NCI-H526 treated with DMSO at 0.1 percent for 48 hours (cell line): ENCODE data around the gene PRG2.
"Not testable (repeated sequence)": the region's sequence is repeated elsewhere in the genome, so short reads cannot be mapped to it uniquely, and the experiment has no call there.

Experiments
- DNase-seq: peaks from one replicate; lab custom pipeline; 2025; lab: John Stamatoyannopoulos, UW

Gene PRG2

GRCh38 chr11:57368106-57368844 is 22.2 kb downstream of the PRG2 start:
- DNase-seq: no peak

DNA sequence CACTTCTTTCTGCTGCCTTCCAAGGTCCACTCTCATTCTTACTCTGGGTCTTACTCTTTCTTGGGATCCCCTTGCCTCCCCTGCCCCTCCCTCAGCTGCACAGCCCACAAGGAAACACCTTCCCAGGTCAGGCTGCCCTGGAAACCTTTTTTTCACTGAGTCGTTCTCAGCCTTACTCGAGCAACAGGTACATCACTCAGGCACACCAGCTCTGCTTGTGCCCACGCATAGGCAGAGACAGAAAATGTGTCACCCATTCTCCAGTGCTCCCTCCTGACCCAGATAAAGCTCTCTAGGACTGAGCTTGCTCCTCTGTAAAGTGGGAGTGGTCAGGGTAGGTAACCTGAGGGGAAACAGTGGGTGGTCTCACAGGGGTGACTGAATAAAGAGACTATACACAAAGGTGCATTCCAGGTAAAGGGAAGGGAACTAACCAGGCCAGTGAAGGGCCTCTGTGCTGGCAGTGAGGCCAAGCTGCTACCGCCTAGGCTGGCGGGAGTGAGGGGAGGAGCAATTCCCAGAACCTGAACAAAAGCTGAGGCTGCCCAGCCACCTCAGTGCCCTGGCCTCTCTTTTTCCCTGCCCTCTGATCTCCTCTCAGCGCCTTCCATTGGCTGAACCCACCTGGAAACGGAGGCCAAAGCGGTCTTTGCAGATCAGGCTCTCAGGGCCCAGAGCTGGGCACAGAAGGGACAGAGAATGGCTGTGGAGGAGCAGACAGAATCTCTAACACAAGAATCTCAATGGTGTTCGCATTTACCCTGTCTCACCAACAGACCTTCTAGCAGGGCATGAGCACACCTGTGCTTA is 25.4 kb downstream of the PRG2 start:
- no peak for DNase-seq

DNA sequence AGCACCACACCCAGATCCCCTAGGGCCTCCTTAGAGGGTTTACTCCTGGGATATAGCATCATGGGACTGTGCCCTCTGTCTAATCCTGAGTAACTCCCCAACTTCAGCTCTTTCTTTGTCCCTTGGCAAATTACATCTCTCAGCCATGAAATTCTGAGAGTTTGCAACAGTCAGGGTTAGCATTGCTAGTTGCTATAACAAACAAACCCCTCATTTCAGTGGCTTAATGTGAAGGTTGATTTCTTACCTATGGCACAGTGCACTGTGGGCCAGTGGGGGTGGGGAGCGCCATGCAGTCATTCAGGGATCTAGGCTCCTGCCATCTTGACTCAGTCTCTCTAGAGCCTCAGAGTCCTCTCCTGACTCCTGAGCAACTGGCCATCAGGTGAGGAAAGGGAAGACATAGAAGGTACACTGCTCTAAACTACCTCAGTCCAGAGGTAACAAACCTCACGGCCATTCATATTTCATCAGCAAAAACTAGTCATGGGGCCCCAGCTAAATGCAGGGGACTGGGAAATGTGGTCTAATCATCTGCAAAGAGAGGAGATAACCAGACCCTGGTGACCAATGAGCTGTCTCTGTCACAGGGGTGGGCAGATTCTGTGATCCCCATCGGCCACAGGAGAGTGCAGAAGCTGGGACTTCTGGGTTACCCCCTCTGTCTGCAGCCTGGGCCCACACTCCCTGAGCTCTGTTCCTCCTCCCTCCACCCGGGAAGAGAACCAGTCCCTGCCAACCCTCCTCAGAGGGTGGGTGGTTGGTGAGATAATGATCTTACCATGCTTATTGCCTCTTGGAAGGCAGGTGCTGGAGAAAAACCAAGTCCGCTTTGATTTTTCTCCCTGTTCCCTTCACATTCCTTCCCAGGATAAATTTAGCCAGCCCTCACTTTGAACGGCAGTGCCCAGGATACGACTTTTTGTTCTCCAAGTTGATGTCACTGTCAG is 27.0 kb downstream of the PRG2 start:
- no peak for DNase-seq

- no peak for DNase-seq
These were observed 28.5 kb downstream of the PRG2 start for GRCh38 chr11:57361926-57362325.

- not testable (repeated sequence) for DNase-seq
These were observed 29.0 kb downstream of the PRG2 start for GRCh38 chr11:57361420-57361819.

- no peak for DNase-seq
These were observed 29.5 kb downstream of the PRG2 start for GRCh38 chr11:57360991-57361390.

GRCh38 chr11:57359896-57360690 is 30.4 kb downstream of the PRG2 start:
- no peak for DNase-seq

DNA sequence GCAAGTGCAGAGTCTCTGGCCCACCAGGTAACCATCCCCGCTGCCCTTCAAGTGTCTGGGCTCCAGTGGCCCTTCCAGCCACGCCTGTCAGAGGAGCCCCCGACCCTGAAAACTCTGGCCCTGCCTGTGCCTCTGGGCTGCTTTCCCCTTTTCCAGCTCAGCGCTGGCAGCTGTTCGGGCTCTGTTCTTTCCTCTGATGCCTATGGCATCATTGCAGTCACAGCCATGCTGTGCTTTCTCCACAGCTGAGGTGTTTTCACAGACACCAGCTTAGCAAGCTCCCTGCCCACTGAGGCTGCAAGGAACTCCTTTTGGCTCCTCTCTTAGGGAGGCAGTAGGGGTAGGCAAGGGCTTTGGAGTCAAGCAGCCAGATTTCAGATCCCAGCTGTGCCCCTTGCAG is 31.1 kb downstream of the PRG2 start:
- DNase-seq: no peak

GRCh38 chr11:57358991-57359390 is 31.5 kb downstream of the PRG2 start:
- no peak for DNase-seq

DNA sequence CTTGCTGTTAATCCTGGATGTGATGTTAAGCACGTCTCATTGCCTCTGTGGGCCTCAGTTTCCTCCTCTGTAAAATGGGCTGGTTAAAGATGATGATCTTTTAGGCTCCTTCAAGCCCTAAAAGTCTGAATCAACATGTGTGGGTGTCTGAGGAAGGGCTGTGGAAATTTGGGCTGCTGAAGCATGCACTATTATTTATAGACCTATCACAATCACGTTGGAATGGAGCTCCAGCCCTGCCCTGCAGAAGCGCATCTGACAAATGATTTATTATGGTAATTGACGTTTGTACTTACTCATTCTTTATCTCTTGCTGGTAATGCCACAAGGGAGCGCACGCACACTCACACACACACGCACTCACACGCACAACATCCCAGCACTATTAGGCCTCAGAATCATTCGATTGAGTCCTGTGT is 31.9 kb downstream of the PRG2 start:
- no peak for DNase-seq

- no peak for DNase-seq
These were observed 32.6 kb downstream of the PRG2 start for GRCh38 chr11:57357856-57358255.

DNA sequence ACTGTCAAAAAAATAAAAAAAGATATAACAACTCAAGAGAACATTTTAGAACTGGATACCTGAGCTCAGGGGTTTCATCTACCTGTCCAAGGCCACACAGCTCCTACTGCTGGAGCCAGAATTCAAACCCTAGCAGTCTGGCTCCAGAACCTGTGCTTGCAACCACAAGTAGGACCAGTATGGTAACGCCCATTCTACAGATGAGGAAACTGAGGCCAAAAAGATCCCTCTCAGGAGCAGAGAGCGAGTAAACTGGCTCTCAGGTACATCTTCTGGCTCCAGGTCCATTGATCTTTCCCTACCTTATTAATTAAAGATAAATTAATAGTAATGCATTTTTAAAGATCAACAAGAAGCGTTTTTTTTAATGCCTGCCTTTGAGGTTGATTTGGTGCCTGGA is 33.1 kb downstream of the PRG2 start:
- DNase-seq: no peak

GRCh38 chr11:57356268-57356667 is 34.2 kb downstream of the PRG2 start:
- DNase-seq: no peak

DNA sequence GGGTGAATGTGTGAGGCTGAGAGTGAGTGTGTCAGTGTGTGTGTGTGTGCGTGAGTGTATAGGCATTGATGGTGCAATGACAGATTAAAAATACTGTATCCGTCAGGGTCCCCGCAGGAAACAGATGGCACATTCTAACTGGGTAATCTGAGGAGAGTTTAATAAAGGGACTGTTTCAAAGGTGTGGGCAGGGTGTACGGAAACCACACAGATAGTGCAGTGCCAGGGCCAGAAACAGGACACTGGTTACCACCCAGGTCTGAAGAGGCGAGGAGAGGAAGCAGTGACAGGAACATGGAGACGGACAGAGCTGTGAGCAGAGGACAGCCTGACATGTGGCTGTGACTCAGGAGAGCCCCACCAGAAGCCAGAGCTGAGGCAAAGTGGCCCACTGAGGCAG is 35.8 kb downstream of the PRG2 start:
- no peak for DNase-seq

DNA sequence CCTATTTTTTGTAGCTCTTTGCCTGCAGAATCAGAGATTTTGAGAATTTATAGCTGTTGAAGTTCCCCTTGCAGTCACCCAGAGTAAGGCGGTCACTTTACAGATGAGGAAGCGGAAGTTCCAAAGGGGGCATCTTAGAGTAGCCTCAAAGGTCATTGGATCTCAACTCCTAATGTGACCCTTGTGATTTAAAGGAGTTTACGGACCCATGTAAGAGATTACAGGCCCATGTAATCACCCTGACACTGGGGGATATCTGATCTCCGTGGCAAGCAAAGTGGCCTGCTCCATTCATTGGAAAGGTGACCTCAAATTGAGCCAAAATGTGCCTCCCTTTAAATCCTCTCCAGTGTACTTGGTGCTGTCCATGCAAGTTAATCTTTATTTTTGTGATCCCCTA is 36.6 kb downstream of the PRG2 start:
- no peak for DNase-seq

DNA sequence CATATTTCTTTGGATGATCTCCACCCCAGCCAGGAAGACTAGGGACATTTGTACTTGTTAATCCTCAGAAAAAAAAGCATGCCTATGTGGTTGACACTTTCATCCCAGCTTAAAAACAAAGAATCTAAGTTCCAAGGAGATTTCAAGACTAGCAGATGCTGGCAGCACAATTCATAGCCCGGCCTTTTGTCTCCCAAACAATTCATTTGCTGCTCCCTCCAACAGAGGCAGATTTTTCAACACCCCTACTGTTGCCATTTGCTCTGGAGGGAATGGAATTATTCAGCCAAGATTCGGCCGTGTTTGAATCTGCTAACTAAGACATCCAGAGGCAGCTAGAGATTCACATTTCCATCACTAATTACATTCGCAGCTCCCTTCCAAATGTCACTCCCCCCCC is 37.0 kb downstream of the PRG2 start:
- DNase-seq: no peak

GRCh38 chr11:57353036-57353435 is 37.4 kb downstream of the PRG2 start:
- DNase-seq: no peak

- no peak for DNase-seq
These were observed 40.8 kb downstream of the PRG2 start for GRCh38 chr11:57349491-57350274.

DNA sequence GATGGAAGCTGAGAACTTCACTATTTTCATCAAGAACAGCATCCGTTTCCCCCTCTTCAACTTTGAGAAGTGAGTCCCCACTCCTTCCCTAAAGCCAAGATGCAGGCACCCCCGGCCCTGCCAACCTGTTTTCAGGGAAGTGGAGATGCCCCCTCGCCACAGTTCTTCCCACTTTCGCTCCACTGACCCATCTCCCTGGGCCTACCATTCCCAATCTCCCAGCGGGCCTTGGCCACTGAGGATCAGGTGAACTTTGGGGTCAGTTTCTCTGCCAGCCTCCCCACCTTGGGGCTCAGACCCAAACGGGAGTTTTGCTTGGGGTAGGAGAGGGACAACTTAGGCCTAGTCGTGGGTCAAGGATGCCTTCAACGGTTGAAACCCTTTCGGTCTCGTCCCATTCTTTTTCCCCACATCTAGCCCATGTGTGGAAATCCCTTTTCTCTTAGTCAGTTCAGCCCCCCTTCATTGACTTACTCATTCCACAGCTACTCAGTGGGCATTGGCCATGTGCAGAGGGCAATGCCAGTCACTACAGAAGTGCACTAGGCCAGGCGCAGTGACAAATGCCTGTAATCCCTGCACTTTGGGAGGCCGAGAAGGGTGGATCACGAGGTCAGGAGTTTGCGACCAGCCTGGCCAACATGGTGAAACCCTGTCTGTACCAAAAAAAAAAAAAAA is 41.7 kb downstream of the PRG2 start:
- DNase-seq: no peak

- DNase-seq: no peak
These were observed 42.4 kb downstream of the PRG2 start for GRCh38 chr11:57348052-57348451.
